Retinal pigment epithelial cell (primary cell): Measurements from ENCODE around the gene FAM237B.

ENCODE experiments used
- DNase-seq: peaks from one replicate; pipeline ENCODE4 v3.0.0-alpha.2; 2010; ENCODE audit warnings: low read depth
- H3K4me3 ChIP-seq: 2 replicates; pipeline ENCODE4 v1.5.1; 2011; ENCODE audit warnings: mild to moderate bottlenecking, low read length, control low read depth, moderate library complexity
- TF ChIP-seq, protein P1 (sequence below): conservative IDR thresholded peaks from 2 replicates; pipeline ENCODE4 v1.5.1; 2011; ENCODE audit warnings: low read depth, low read length, control low read depth, inconsistent platforms

Gene FAM237B

GRCh38 chr7:90290244-90291113 is 30.6 kb downstream of the FAM237B start:
- no peak overlapping the region for H3K4me3 ChIP-seq
- TF ChIP-seq, protein P1, sequence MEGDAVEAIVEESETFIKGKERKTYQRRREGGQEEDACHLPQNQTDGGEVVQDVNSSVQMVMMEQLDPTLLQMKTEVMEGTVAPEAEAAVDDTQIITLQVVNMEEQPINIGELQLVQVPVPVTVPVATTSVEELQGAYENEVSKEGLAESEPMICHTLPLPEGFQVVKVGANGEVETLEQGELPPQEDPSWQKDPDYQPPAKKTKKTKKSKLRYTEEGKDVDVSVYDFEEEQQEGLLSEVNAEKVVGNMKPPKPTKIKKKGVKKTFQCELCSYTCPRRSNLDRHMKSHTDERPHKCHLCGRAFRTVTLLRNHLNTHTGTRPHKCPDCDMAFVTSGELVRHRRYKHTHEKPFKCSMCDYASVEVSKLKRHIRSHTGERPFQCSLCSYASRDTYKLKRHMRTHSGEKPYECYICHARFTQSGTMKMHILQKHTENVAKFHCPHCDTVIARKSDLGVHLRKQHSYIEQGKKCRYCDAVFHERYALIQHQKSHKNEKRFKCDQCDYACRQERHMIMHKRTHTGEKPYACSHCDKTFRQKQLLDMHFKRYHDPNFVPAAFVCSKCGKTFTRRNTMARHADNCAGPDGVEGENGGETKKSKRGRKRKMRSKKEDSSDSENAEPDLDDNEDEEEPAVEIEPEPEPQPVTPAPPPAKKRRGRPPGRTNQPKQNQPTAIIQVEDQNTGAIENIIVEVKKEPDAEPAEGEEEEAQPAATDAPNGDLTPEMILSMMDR = no peak
- no peak for DNase-seq

- H3K4me3 ChIP-seq = no peak overlapping the region
- no peak for DNase-seq
- TF ChIP-seq, protein P1 = no peak
Measured at GRCh38 chr7:90288154-90288553, 33.0 kb downstream of the FAM237B start.

DNA sequence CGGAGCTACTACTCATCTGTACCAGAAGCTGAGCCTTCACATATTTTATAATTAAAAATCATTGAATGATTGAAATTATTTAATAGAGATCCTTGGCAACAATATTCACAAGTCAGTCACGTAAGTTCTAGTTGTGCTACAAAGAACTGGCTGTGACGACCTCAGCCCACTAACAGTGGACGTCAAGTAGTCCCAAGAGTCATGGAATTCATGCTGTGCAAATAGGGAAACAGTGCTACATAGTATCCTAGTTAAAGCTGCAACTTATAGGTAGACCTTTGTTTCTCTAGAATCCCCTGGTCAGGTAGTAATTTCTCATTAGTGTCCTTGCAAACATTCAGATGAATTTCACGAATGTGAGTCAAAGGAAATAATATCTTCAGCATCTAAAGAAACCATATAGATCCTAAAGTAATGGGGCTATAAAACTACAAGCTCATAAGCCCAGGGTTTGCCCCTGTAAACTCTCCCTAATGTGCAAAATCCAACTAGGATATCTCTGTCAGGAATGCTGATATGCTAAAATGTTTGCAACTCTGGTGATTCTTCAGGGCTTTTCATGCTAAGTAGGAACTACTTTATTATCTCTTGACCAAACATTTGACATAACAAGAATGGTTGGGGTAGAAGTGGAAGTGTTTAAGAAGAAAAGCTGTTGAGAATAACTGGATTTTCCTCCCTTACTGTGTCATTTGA is 44.9 kb downstream of the FAM237B start:
- TF ChIP-seq, protein P1 = no peak
- no peak for DNase-seq
- H3K4me3 ChIP-seq = no peak overlapping the region

DNA sequence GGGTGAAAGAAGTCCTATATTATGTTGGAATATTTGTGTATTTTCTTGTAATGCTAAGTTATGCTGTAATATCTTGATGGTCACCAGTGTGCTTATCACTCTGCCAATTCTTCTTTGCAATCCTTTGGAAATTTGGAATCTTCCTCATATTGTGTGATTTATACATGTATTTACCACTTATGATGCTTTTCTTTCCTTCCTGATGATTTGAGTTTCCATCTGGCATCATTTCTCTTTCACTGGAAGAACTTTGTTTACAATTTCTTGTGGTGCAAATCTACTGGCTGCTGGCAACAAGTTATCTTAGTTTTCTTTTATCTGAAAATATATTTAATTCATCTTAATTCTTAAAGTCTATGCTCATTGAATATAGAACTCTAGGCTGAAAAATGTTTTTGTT is 46.9 kb downstream of the FAM237B start:
- H3K4me3 ChIP-seq = no peak overlapping the region
- DNase-seq = no peak
- TF ChIP-seq, protein P1 = no peak

GRCh38 chr7:90272242-90272641 is 48.9 kb downstream of the FAM237B start:
- H3K4me3 ChIP-seq = no peak overlapping the region
- DNase-seq = no peak
- TF ChIP-seq, protein P1 = no peak

- no peak overlapping the region for H3K4me3 ChIP-seq
- DNase-seq = no peak
- TF ChIP-seq, protein P1 = no peak
Measured at GRCh38 chr7:90271753-90272152, 49.4 kb downstream of the FAM237B start.
